Panc1 (cell line): ENCODE data around the gene PKP1. TPM values are rescaled to one million over a fixed set of nuclear protein-coding genes. Genes with fewer than 3 reads are reported as not detected.

Experiments
- ATAC-seq: fragments of 200-7000 bp; cut with Tn5 transposase; 2 replicates; pipeline ENCODE4 v1.9.1; 2020; ENCODE audit warnings: mild to moderate bottlenecking, moderate library complexity
- BruUV-seq: library from RNA; stranded (reverse); fragments of 400-500 nt; replicated peaks from 2 replicates; lab custom pipeline; 2021; lab: Mats Ljungman, UMichigan
- CTCF ChIA-PET: fragments of 300-600 bp; sonication (Branson Sonifier 250); formaldehyde crosslinking; loops from one replicate; lab custom pipeline; 2022; ENCODE audit warnings: antibody characterized with exemption; lab: Charles Lee
- POLR2A ChIA-PET: fragments of 300-600 bp; sonication (Branson Sonifier 250); formaldehyde crosslinking; loops from one replicate; lab custom pipeline; 2022; ENCODE audit warnings: antibody characterized with exemption; lab: Charles Lee
- DNase-seq: peaks from one replicate; pipeline ENCODE4 v3.0.0-alpha.2; 2010; ENCODE audit warnings: low read depth, low spot score
- H3K27ac ChIP-seq: 2 replicates; pipeline ENCODE4 v1.5.1; 2011; ENCODE audit warnings: mild to moderate bottlenecking, low read length, inconsistent platforms
- H3K27me3 ChIP-seq: fragments of 200-500 bp; sonication (Bioruptor generic); 2 replicates; pipeline ENCODE4 v1.6.0; 2014; ENCODE audit warnings: low read length, inconsistent platforms; ENCODE audit not compliant: control insufficient read depth, insufficient read depth
- H3K36me3 ChIP-seq: fragments of 200-500 bp; sonication (Bioruptor generic); 2 replicates; pipeline ENCODE4 v1.5.1; 2014; ENCODE audit warnings: inconsistent platforms, mild to moderate bottlenecking, low read length, moderate library complexity; ENCODE audit not compliant: control insufficient read depth, insufficient read depth
- H3K4me1 ChIP-seq: 2 replicates; pipeline ENCODE4 v1.5.1; 2011; ENCODE audit warnings: inconsistent platforms, mild to moderate bottlenecking, low read length, moderate library complexity; ENCODE audit not compliant: control insufficient read depth, insufficient read depth
- H3K4me3 ChIP-seq, 2 experiments: 2 replicates each; pipeline ENCODE4 v1.5.1; 2011 to 2012; ENCODE audit warnings: low read depth in 2 of 2, low read length in 2 of 2, mild to moderate bottlenecking in 2 of 2, inconsistent platforms in 1 of 2, moderate library complexity in 1 of 2
- H3K9me3 ChIP-seq: fragments of 200-500 bp; sonication (Bioruptor generic); 2 replicates; pipeline ENCODE4 v1.5.1; 2014; ENCODE audit warnings: low read depth, mild to moderate bottlenecking, inconsistent platforms, low read length, moderate library complexity; ENCODE audit not compliant: control insufficient read depth, insufficient read depth
- CTCF ChIP-seq: fragments of 450-650 bp; IDR thresholded peaks from 2 replicates; pipeline ENCODE4 v1.5.1; 2017; ENCODE audit warnings: mild to moderate bottlenecking
- POLR2AphosphoS5 ChIP-seq: IDR thresholded peaks from 2 replicates; pipeline ENCODE4 v1.6.1; 2012; ENCODE audit warnings: mild to moderate bottlenecking, low read depth, low read length, moderate library complexity
- REST ChIP-seq, 2 experiments: IDR thresholded peaks; 2 replicates each; pipeline ENCODE4 v1.6.1; 2011 to 2012; ENCODE audit warnings: low read depth in 2 of 2, control low read depth in 1 of 2, low read length in 1 of 2, mild to moderate bottlenecking in 1 of 2, moderate library complexity in 1 of 2; ENCODE audit not compliant: insufficient read depth in 1 of 2
- SIN3A ChIP-seq: IDR thresholded peaks from 2 replicates; pipeline ENCODE4 v1.6.1; 2012; ENCODE audit warnings: low read depth, mild to moderate bottlenecking, low read length, moderate library complexity, borderline replicate concordance; ENCODE audit not compliant: insufficient read depth
- TCF7L2 ChIP-seq: IDR thresholded peaks from 2 replicates; pipeline ENCODE4 v1.6.1; 2011; ENCODE audit warnings: mild to moderate bottlenecking, low read depth, low read length, inconsistent platforms
- in situ Hi-C: cut with HindIII; loops from 2 replicates; pipeline ENCODE4 v1.10.0; 2016; ENCODE audit warnings: low sequenced_read_pairs, low pct_unique_long_range_greater_than_20kb
- intact Hi-C: fragments of 100-400 bp; cut with micrococcal nuclease; formaldehyde crosslinking; loops from one replicate; pipeline ENCODE4 v1.10.0; 2022; ENCODE audit not compliant: unreplicated experiment
- total RNA-seq: library from RNA; stranded (reverse); gene quantifications from one replicate; pipeline ENCODE4 v1.2.1, GENCODE V29; 2021; ENCODE audit not compliant: unreplicated experiment

Gene PKP1
- total RNA-seq, 1 experiment from 2014 or later = 0.44 TPM

- in situ Hi-C loops = no loop called here
- Histone ChIP-seq H3K27me3 (no peaks in the 10 kb centered on the region; the same call in 1 of the 2 replicates), H3K4me1 (no peaks in the 10 kb centered on the region), H3K4me3 (no peak overlapping the region), H3K9me3 (no peaks in the 10 kb centered on the region), H3K27ac (no peak overlapping the region), H3K36me3 (no peaks in the 10 kb centered on the region)
- DNase-seq (no peak), ATAC-seq (no peak)
- ChIA-PET CTCF (no interaction called here), POLR2A (no interaction called here)
- no TSS peak for BruUV-seq
- intact Hi-C loops = loop anchor here (5.0 kb wide), 1 partner anchor 95 kb away; no protein-coding TSS in a partner anchor
- TF ChIP-seq TCF7L2 (no peak), SIN3A (no peak), CTCF (no peak), REST (IDR thresholded peaks at IDR 0.05; ENCODE audit: insufficient read depth in 1 of 2, low read depth in 2 of 2, low read length in 1 of 2) (no peak), POLR2AphosphoS5 (no peak)
Measured at GRCh38 chr1:201251851-201252430, 31.4 kb upstream of the PKP1 start.

GRCh38 chr1:201252944-201253371 is 30.3 kb upstream of the PKP1 start:
- ATAC-seq = no peak
- no peak for DNase-seq
- TF ChIP-seq POLR2AphosphoS5 (no peak), SIN3A (no peak), TCF7L2 (no peak), REST (IDR thresholded peaks at IDR 0.05; ENCODE audit: insufficient read depth in 1 of 2, low read depth in 2 of 2, low read length in 1 of 2) (no peak), CTCF (no peak)
- ChIA-PET CTCF (no interaction called here), POLR2A (no interaction called here)
- no peaks in the 10 kb centered on the region; the same call in 1 of the 2 replicates for H3K27me3 ChIP-seq
- BruUV-seq = no TSS peak
- no peaks in the 10 kb centered on the region for H3K4me1 ChIP-seq
- intact Hi-C loops = loop anchor here (5.0 kb wide), 1 partner anchor 94 kb away; no protein-coding TSS in a partner anchor
- no peaks in the 10 kb centered on the region for H3K36me3 ChIP-seq
- H3K4me3 ChIP-seq = no peak overlapping the region
- in situ Hi-C loops = no loop called here
- H3K9me3 ChIP-seq = no peaks in the 10 kb centered on the region
- no peak overlapping the region for H3K27ac ChIP-seq
